ENCODE results near the gene RNF38.
"Not testable (repeated sequence)": the region's sequence is repeated elsewhere in the genome, so short reads cannot be mapped to it uniquely, and the experiment has no call there.

The RNF38 gene

DNA sequence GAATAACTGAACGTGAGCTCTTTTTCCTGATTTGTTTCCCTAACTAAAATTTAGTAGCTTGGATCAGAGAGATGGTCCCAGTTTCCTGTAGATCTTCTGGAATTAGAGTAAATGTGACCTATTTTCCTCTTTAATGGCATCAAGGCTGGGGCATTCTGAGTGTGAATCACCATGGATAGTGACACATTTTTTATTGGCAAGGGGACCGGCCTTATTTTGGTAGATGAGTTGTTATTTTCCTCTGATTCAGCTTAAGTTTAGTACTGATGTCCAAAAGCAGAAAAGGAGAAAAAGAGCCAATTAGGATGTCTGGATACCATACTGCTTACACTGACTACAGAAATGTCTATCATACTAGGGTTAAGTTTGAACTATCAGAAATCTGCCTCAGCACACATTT, 68.1 kb downstream of the RNF38 start:
- no peak for DNase-seq (ENCODE audit: low spot score)

GRCh38 chr9:36328798-36329411, 71.2 kb downstream of the RNF38 start:
- DNase-seq (ENCODE audit: low spot score) = peak; percentile 57

- no peak for DNase-seq (ENCODE audit: low spot score)
Measured at GRCh38 chr9:36325081-36325828, 74.8 kb downstream of the RNF38 start.

DNA sequence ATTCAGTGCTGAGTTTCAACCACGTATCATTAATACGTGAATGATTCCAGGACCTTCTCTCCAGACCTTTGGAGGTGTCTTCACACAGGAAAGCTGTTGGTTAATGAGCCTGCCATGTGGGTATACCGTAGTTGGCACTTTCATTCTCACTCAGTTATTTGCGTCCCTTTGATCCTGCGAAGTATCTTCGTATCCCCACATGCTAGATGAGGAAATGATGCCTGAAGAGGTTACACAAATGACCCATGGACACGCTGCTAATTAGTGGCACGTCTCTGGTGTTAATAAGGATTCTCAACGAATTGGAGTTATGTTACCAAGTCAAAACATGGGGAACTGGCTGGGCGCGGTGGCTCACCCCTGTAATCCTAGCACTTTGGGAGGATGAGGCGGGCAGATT, 76.1 kb downstream of the RNF38 start:
- DNase-seq (ENCODE audit: low spot score) = no peak

DNA sequence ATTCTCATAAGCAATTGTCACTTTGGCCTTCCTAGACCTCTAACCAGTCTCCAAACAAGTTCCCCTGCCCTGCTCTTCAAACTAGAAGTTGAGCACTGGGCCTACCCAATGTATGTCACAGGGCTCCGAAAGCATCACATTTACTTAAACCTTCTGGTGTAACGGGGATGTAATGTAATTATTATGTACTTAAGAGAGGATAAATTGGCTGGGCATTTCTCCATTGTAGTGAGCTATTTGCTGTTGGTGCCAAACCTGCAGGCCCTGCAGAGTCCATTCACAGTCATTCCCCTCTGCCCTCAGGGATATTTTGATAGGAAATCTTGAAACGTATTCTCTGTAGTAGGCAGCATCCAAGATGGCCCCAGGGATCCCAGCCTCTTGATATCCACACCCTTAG, 77.6 kb downstream of the RNF38 start:
- no peak for DNase-seq (ENCODE audit: low spot score)

- not testable (repeated sequence) for DNase-seq (ENCODE audit: low spot score)
Measured at GRCh38 chr9:36321903-36322302, 78.2 kb downstream of the RNF38 start.

- no peak for DNase-seq (ENCODE audit: low spot score)
Measured at GRCh38 chr9:36320466-36320865, 79.6 kb downstream of the RNF38 start.

DNA sequence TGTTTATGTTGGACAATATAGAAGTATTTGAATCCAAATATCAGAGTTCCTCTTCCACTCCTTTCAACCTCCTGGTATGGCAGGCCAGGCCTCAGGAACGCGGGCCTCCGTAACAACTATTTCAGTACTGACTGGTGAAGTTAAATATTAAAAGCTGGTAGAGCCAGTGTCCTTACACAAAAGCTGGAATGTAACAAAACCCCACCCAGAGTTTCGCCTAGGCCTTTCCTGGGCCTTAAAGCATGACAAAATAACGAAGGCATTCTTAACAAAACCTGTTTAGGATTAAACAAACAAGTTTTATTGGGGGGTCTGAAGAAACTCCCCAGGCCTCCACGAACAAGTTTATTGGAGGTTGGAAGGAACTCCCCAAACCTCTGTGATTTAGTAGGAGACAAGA, 80.3 kb downstream of the RNF38 start:
- no peak for DNase-seq (ENCODE audit: low spot score)

DNA sequence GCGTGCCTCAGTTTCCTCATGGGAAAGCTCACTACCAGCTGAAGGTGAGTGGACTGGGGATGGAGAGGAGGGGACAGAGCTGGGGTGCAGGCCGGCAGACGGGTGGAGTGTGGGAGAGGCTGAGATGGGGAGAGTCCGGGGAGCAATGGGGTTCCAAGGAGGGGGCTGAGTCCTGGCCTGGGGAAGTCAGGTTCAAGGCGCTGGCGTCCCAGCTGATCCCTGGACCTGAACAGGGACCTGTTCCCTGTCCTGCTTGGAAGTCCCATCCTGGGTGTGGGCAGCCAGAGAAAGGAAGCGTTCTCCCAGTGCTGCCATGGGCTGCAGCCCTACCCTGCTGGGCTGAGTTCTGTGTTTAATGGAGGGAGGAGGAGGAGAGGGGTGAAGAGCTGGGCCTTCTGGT, 80.9 kb downstream of the RNF38 start:
- no peak for DNase-seq (ENCODE audit: low spot score)

DNA sequence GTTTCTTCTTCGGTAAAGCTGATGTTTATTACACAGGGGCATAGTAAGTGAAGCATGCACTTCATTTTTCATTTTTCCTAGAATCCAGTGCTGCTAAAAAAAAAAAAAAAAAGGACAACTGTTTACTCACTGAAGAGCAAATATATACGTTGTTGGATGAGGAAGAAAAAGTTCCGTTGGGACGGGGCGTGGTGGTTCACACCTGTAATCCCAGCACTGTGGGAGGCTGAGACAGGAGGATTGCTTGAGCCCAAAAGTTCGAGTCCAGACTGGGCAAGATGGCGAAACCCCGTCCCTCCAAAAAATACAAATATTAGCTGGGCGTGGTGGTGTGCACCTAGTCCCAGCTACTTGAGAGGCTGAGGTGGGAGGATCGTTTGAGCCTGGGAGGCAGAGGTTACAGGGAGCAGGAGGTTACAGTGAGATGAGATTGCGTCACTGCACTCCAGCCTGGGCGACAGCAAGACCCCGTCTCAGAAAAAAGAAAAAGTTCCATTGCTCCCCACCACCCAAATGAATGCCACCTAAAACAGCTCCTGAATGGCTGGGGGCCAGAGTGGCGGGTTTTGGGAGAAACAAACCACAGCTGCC, 81.8 kb downstream of the RNF38 start:
- no peak for DNase-seq (ENCODE audit: low spot score)

DNA sequence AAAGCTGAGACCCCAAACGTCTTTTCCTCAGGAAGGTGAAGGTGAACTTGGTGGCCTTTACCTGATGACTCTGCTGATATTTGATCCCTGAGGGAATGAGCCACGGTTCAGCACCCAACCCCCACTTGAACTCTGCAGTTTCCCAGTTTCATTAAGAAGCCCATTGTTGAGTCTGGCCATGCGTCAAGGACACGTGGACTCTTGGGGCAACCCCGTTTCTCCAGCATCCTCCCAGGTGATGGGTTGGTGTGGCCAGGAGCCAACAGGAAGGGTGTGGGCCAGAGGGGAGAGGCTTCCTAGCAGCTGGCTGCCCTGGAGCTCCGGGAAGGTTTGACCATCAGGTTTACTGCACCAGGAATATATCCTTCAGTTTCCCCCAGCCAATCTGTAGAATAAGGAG, 82.3 kb downstream of the RNF38 start:
- no peak for DNase-seq (ENCODE audit: low spot score)

GRCh38 chr9:36316611-36317317, 83.3 kb downstream of the RNF38 start:
- no peak for DNase-seq (ENCODE audit: low spot score)

GRCh38 chr9:36316049-36316448, 84.0 kb downstream of the RNF38 start:
- no peak for DNase-seq (ENCODE audit: low spot score)

DNA sequence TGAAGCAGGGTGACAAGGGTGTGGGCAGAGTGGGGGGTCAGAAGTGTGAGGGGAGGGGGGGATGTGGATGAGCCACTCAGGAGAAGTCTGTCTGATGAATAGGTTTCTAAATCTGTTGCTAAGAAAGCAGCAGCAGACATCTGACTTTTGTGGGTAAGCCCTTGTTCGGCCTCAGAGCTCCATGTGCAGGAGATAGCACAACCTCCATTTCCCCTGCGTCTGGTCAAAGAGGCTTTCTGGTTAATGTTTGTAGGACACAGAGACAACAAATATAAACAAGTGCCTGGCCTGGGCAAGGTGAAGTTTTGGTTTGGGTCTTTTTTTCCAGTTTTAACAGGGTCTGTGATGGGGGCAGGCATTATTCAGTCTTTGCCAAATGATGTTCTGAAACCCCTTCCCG, 84.8 kb downstream of the RNF38 start:
- no peak for DNase-seq (ENCODE audit: low spot score)

GRCh38 chr9:36314740-36315139, 85.3 kb downstream of the RNF38 start:
- no peak for DNase-seq (ENCODE audit: low spot score)

DNA sequence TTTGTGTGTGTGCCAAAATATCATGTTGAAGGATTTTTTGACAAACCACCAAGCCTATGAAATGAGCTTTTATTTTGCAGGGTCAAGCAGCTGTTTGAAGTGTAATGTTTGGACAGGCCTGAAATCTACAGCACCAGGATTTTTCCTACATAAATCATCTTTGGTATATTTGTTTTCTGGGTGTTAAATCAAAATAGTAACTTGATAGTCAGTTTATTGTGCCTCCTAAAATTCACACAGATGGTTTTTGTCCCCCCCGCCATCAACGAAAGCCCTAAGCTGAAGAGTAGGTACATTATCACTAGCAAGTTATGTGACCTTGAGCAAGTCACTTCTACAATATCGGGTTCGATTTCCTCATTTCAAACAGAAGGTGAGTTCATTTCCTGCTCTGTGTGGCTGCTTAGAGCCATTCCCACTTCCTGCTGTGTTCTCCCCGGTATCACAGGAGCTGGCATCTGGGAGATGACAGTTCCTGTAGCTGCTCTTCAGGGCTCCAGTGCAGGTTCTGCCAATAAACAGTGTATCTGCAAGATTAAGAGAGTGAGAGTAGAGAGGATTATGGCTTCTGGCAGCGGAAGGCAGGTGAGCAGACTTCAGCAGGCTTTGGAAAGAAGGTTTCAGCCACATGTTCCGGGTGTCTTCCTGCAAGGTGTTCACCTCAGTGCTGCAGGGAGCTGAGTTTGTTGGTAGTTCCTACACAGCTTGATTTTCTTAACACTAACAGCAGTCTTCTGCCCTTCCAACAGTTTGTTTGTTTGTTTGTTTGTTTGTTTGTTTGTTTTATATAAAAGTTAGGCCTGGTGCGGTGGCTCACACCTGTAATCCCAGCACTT, 93.4 kb downstream of the RNF38 start:
- DNase-seq (ENCODE audit: low spot score) = no peak

DNA sequence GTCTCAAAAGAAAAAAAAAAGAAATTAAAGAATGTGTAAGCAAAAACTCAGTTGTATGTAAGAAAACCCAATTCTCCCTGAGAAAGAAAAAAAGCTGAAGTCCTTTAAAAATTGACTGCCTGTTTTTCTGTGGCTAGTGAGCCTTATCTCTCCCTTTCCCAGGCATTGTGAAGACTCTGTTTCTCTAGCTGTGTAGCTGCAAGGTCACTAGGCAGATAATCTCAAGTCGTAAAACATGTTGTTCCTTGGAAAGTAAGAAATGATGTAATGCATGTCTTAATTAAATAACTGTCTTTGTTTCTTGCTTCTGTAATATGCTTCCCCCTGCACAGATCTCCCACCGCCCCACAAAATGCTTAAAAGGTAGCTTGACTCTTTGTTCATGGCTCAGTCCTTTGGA, 95.7 kb downstream of the RNF38 start:
- not testable (repeated sequence) for DNase-seq (ENCODE audit: low spot score)

GRCh38 chr9:36301227-36301626, 98.8 kb downstream of the RNF38 start:
- DNase-seq (ENCODE audit: low spot score) = no peak

GRCh38 chr9:36298566-36298965, 101.5 kb downstream of the RNF38 start:
- no peak for DNase-seq (ENCODE audit: low spot score)

DNA sequence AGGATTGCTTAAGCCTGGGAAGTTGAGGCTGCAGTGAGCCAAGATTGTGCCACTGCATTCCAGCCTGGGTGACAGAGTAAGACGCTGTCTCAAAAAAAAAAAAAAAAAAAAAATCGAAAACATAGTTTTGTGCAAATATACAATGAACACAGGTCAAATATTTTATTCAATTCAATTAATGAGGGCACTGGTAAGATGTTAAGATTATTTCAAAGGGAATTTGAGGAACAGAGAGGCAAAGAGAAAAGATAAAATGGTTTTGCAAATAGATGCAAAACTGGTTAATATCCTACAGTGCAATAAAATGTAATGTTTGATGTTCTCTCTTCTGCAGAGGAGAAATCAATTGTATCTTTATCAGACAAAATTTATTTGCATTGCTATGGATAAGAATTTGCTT, 102.3 kb downstream of the RNF38 start:
- DNase-seq (ENCODE audit: low spot score) = no peak

DNA sequence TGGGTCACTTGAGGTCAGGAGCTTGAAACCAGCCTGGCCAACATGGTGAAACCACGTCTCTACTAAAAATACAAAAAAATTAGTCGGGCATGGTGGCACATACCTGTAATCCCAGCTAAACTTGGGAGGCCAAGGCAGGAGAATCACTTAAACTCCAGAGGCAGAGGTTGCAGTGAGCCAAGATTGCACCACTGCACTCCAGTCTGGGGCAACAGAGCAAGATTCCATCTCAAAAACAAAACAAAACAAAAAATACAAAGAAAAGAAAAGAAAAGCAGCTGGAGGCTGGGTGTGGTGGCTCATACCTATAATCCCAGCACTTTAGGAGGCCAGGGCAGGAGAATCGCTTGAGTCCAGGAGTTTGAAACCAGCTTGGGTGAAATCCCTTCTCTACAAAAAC, 105.1 kb downstream of the RNF38 start:
- DNase-seq (ENCODE audit: low spot score) = not testable (repeated sequence)

GRCh38 chr9:36293918-36294317, 106.2 kb downstream of the RNF38 start:
- DNase-seq (ENCODE audit: low spot score) = no peak
